NT2/D1 (cell line): Measurements from ENCODE around the gene TBC1D2B.

Experiments
- YY1 ChIP-seq: IDR thresholded peaks from 2 replicates; pipeline ENCODE4 v1.6.1; 2011; ENCODE audit not compliant: insufficient read length, insufficient read depth
- ZNF274 ChIP-seq: IDR thresholded peaks from 2 replicates; pipeline ENCODE4 v1.6.1; 2011; ENCODE audit warnings: mild to moderate bottlenecking, low read depth, low read length

DNA sequence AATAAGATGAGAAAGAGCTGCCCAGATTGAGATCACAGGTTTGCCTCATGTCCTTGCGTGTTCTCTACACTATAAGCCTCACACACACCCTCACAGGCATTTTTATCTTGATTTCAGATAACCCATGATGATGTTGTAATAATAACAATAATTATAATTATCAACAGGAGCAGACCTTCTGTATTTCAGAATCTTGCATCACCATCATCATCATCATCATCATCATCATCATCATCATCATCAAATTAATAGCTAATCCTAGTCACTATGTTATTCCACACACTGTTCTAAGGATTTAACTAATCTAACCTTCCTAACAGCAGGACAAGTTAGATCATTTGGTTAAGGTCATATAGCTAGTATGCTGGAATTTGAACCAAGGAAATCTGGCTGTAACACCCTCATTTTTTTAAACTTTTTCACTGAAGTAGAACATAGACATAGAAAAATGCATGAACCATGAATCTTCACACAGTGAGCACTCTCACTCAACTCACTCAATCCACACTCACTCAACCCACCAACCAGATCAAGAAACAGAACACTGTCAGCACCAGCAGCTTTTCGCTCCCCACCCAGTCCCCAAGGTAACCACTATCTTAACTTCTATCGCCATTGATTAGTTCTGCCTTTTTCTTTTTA, 13.0 kb upstream of the TBC1D2B start:
- TF ChIP-seq YY1 (no peak), ZNF274 (no peak)
